H1 (cell line): ENCODE data around the gene FKBP6. TPM values are rescaled to one million over a fixed set of nuclear protein-coding genes. Genes with fewer than 3 reads are reported as not detected.
"Not testable (repeated sequence)": the region's sequence is repeated elsewhere in the genome, so short reads cannot be mapped to it uniquely, and the experiment has no call there.

Experiments
- CTCF ChIA-PET: fragments of 300-600 bp; sonication (Branson Sonifier 250); formaldehyde crosslinking; loops from one replicate; lab custom pipeline; 2021; ENCODE audit not compliant: partially characterized antibody; lab: Charles Lee
- POLR2A ChIA-PET: fragments of 300-600 bp; sonication (Branson Sonifier 250); formaldehyde crosslinking; loops from one replicate; lab custom pipeline; 2021; ENCODE audit warnings: inconsistent platforms; ENCODE audit not compliant: partially characterized antibody; lab: Charles Lee
- DNase-seq, 2 experiments: peaks; one replicate each; pipeline versions ENCODE4 v3.0.0 to v3.0.0-alpha.2; 2010 to 2022; ENCODE audit warnings: low spot score in 2 of 2, low read depth in 1 of 2, mixed read lengths in 1 of 2
- FAIRE-seq: peaks from 2 replicates; lab custom pipeline; 2011; peaks lifted over from hg19 to GRCh38; lab: Jason Lieb, UNC
- H2AFZ ChIP-seq: 2 replicates; pipeline ENCODE4 v1.8.1; 2012; ENCODE audit warnings: low read length, inconsistent platforms
- H2AK5ac ChIP-seq: 2 replicates; pipeline ENCODE4 v1.6.1; 2013; ENCODE audit warnings: low read depth, low read length
- H2BK120ac ChIP-seq: replicated peaks from 2 replicates; pipeline ENCODE3; 2013; ENCODE audit warnings: low read depth, low read length, inconsistent platforms
- H2BK12ac ChIP-seq: 2 replicates; pipeline ENCODE4 v1.6.1; 2013; ENCODE audit warnings: low read depth, low read length
- H2BK15ac ChIP-seq: 2 replicates; pipeline ENCODE4 v1.6.1; 2013; ENCODE audit warnings: low read length
- H2BK20ac ChIP-seq: 2 replicates; pipeline ENCODE4 v1.6.1; 2013; ENCODE audit warnings: low read length
- H2BK5ac ChIP-seq: 2 replicates; pipeline ENCODE4 v1.6.1; 2013; ENCODE audit warnings: low read depth, low read length
- H3K14ac ChIP-seq: 2 replicates; pipeline ENCODE4 v1.6.1; 2013; ENCODE audit warnings: inconsistent platforms; ENCODE audit not compliant: insufficient read length
- H3K18ac ChIP-seq: 2 replicates; pipeline ENCODE4 v1.6.1; 2013; ENCODE audit warnings: low read length; ENCODE audit errors: extremely low read depth
- H3K23ac ChIP-seq: 2 replicates; pipeline ENCODE4 v1.6.1; 2013; ENCODE audit warnings: inconsistent platforms; ENCODE audit not compliant: insufficient read length
- H3K23me2 ChIP-seq: 2 replicates; pipeline ENCODE4 v1.6.1; 2013; ENCODE audit warnings: low read depth, low read length
- H3K27ac ChIP-seq: 2 replicates; pipeline ENCODE4 v1.6.1; 2011; ENCODE audit warnings: low read depth, low read length, inconsistent platforms
- H3K27me3 ChIP-seq, 4 experiments: replicated peaks in 1 of 4; 1 replicate in 1 of 4; 2 replicates in 3 of 4; pipeline versions ENCODE4 v1.6.1 to v1.8.1; 2011 to 2013; ENCODE audit warnings: low read length in 3 of 4, mild to moderate bottlenecking in 3 of 4, inconsistent platforms in 2 of 4, mixed read lengths in 2 of 4, moderate library complexity in 1 of 4; ENCODE audit not compliant: control insufficient read depth in 3 of 4, insufficient read depth in 3 of 4; ENCODE audit errors: extremely low read depth in 1 of 4
- H3K36me3 ChIP-seq, 4 experiments: 2 replicates each; pipeline versions ENCODE4 v1.6.1 to v1.8.1; 2011 to 2013; ENCODE audit warnings: mild to moderate bottlenecking in 4 of 4, low read length in 3 of 4, moderate library complexity in 2 of 4, control low read depth in 1 of 4, inconsistent platforms in 1 of 4; ENCODE audit not compliant: insufficient read depth in 4 of 4, control insufficient read depth in 2 of 4
- H3K4ac ChIP-seq: replicated peaks from 2 replicates; pipeline ENCODE3; 2013; ENCODE audit warnings: low read length, low read depth, mixed read lengths, inconsistent platforms; ENCODE audit not compliant: insufficient read length
- H3K4me1 ChIP-seq, 4 experiments: replicated peaks in 1 of 4; 1 replicate in 1 of 4; 2 replicates in 3 of 4; pipeline versions ENCODE4 v1.6.1 to v1.8.1; 2011 to 2013; ENCODE audit warnings: low read length in 3 of 4, inconsistent platforms in 2 of 4, mixed read lengths in 1 of 4; ENCODE audit not compliant: insufficient read depth in 4 of 4, control insufficient read depth in 3 of 4
- H3K4me2 ChIP-seq, 2 experiments: 2 replicates each; pipeline versions ENCODE4 v1.6.1 to v1.8.1; 2011 to 2013; ENCODE audit warnings: low read depth in 2 of 2, low read length in 2 of 2, control low read depth in 1 of 2, inconsistent platforms in 1 of 2, mild to moderate bottlenecking in 1 of 2; ENCODE audit not compliant: insufficient read depth in 1 of 2
- H3K4me3 ChIP-seq, 4 experiments: fragments of 200-600, 300-600 bp in 1 of 4; sonication (generic), shearing (Covaris generic), sonication (Bioruptor Twin) in 1 of 4; 2 replicates each; pipeline versions ENCODE4 v1.5.1 to v1.8.1; 2011 to 2016; ENCODE audit warnings: low read length in 4 of 4, low read depth in 3 of 4, control low read depth in 2 of 4, inconsistent platforms in 2 of 4, mild to moderate bottlenecking in 2 of 4, mixed read lengths in 1 of 4, moderate library complexity in 1 of 4; ENCODE audit not compliant: insufficient read depth in 2 of 4; ENCODE audit errors: extremely low read depth in 1 of 4
- H3K56ac ChIP-seq: replicated peaks from 2 replicates; pipeline ENCODE3; 2013; ENCODE audit warnings: low read depth, mild to moderate bottlenecking, mixed read lengths, low read length, inconsistent platforms; ENCODE audit not compliant: insufficient read length
- H3K79me1 ChIP-seq: 2 replicates; pipeline ENCODE4 v1.6.1; 2013; ENCODE audit warnings: low read depth, low read length, control low read depth
- H3K79me2 ChIP-seq, 2 experiments: 2 replicates each; pipeline versions ENCODE4 v1.6.1 to v1.8.1; 2012 to 2013; ENCODE audit warnings: low read length in 2 of 2, mild to moderate bottlenecking in 2 of 2, inconsistent platforms in 1 of 2; ENCODE audit not compliant: insufficient read depth in 2 of 2, control insufficient read depth in 1 of 2
- H3K9ac ChIP-seq, 4 experiments: replicated peaks in 1 of 4; 1 replicate in 1 of 4; 2 replicates in 3 of 4; pipeline versions ENCODE4 v1.6.1 to v1.8.1; 2011 to 2013; ENCODE audit warnings: low read depth in 3 of 4, low read length in 3 of 4, control low read depth in 2 of 4, mild to moderate bottlenecking in 2 of 4, moderate library complexity in 2 of 4, inconsistent platforms in 1 of 4; ENCODE audit errors: extremely low read depth in 1 of 4
- H3K9me3 ChIP-seq, 2 experiments: 2 replicates each; pipeline versions ENCODE4 v1.6.1 to v1.8.1; 2012 to 2013; ENCODE audit warnings: mild to moderate bottlenecking in 2 of 2, moderate library complexity in 2 of 2, control low read depth in 1 of 2, inconsistent platforms in 1 of 2, low read depth in 1 of 2, low read length in 1 of 2, mixed read lengths in 1 of 2; ENCODE audit not compliant: insufficient read depth in 2 of 2
- H4K20me1 ChIP-seq, 2 experiments: replicated peaks in 1 of 2; 2 replicates each; pipeline versions ENCODE3 to v1.8.1; 2011 to 2013; ENCODE audit warnings: inconsistent platforms in 2 of 2, low read length in 2 of 2, mild to moderate bottlenecking in 1 of 2; ENCODE audit not compliant: insufficient read depth in 2 of 2, control insufficient read depth in 1 of 2
- H4K5ac ChIP-seq: 2 replicates; pipeline ENCODE4 v1.6.1; 2013; ENCODE audit warnings: low read length, low read depth, mixed read lengths, inconsistent platforms; ENCODE audit not compliant: insufficient read length
- H4K8ac ChIP-seq: 2 replicates; pipeline ENCODE4 v1.8.0; 2013; ENCODE audit warnings: mild to moderate bottlenecking, moderate library complexity, low read length, inconsistent platforms; ENCODE audit not compliant: insufficient read depth; ENCODE audit errors: extremely low read depth
- H4K91ac ChIP-seq: replicated peaks from 2 replicates; pipeline ENCODE3; 2013; ENCODE audit warnings: low read length, mixed read lengths, inconsistent platforms; ENCODE audit not compliant: insufficient read length
- WGBS, 2 experiments: shearing (Covaris generic) in 1 of 2; methylation state at CpG; one replicate each; pipeline versions ENCODE4 v1.1.6 to v1.1.7; 2013 to 2015; ENCODE audit warnings: low lambda C conversion rate in 2 of 2, mixed read lengths in 2 of 2, inconsistent platforms in 1 of 2, low coverage in 1 of 2, missing lambda C conversion rate in 1 of 2; ENCODE audit not compliant: insufficient replicate concordance in 2 of 2, insufficient coverage in 1 of 2, insufficient read length in 1 of 2; ENCODE audit errors: extremely low coverage in 1 of 2, missing lambda C conversion rate in 1 of 2; 5-methylcytosine and 5-hydroxymethylcytosine counted together
- polyA plus RNA-seq, 7 experiments: library from polyadenylated mRNA; depleted of rRNA in 3 of 7; stranded (reverse) in 5 of 7; unstranded in 2 of 7; fragments of >200 nt in 5 of 7; fragments of 200-250 nt in 2 of 7; gene quantifications; 1 replicate in 5 of 7; 2 replicates in 1 of 7; 4 replicates in 1 of 7; pipeline versions ENCODE4 v1.2.1 to v1.2.3, GENCODE V29; 2011 to 2013; ENCODE audit warnings: missing spikeins in 2 of 7, mixed read lengths in 2 of 7
- total RNA-seq: library from RNA; stranded (reverse); fragmentation: NEBNext Ultra II Directional; extraction: Animal tissue kit (Norgen Biotek cat#: 25700); gene quantifications from 2 replicates; pipeline ENCODE4 v1.2.1, GENCODE V29; 2021

Gene FKBP6
- total and polyA plus RNA-seq, 2 of the 8 experiments (the other 6 are each of a cell fraction or from before 2014, with no cell fraction given) = 0.14 to 0.19 TPM

DNA sequence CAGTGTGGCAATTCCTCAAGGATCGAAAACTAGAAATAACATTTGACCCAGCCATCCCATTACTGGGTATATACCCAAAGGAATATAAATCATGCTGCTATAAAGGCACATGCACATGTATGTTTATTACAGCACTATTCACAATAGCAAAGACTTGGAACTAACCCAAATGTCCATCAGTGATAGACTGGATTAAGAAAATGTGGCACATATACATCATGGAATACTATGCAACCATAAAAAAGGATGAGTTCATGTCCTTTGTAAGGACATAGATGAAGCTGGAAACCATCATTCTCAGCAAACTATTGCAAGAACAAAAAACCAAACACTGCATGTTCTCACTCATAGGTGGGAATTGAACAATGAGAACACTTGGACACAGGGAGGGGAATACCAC, 32.6 kb downstream of the FKBP6 start:
- H3K79me1 ChIP-seq, H2BK12ac ChIP-seq, H3K56ac ChIP-seq, H3K4me2 ChIP-seq, H3K4ac ChIP-seq, H2BK20ac ChIP-seq, H4K5ac ChIP-seq, H3K4me3 ChIP-seq, CTCF ChIA-PET, H3K9ac ChIP-seq, H2BK5ac ChIP-seq, H2AK5ac ChIP-seq, H4K20me1 ChIP-seq, H3K18ac ChIP-seq, H3K14ac ChIP-seq, H2AFZ ChIP-seq, H3K9me3 ChIP-seq, H3K23ac ChIP-seq, H4K8ac ChIP-seq, FAIRE-seq, DNase-seq, H3K27me3 ChIP-seq, H2BK120ac ChIP-seq, H3K23me2 ChIP-seq, H3K79me2 ChIP-seq, H4K91ac ChIP-seq, H3K27ac ChIP-seq, H3K4me1 ChIP-seq, H3K36me3 ChIP-seq, H2BK15ac ChIP-seq, POLR2A ChIA-PET: not testable (repeated sequence)
- WGBS, 2 experiments = 88% methylated on average over 1 of the region's 1 CpG; no CpG with 5 or more reads in 1 of the 2 experiments
